Activated CD4-positive, alpha-beta memory T cell treated with anti-CD3 and anti-CD28 coated beads, Interleukin-2, amount 10 ng/mL, durations not matched to agents 7 days and 5 days (primary cell): ENCODE measurements around the gene PRSS36. TPM values are rescaled to one million over a fixed set of nuclear protein-coding genes. Genes with fewer than 3 reads are reported as not detected.
"Not testable (repeated sequence)": the region's sequence is repeated elsewhere in the genome, so short reads cannot be mapped to it uniquely, and the experiment has no call there.

Source experiments
- CTCF ChIA-PET: fragments of 350-600 bp; sonication (Branson Sonifier 250); formaldehyde crosslinking; loops from one replicate; lab custom pipeline; 2021; ENCODE audit warnings: antibody characterized with exemption, inconsistent platforms; lab: Charles Lee
- POLR2A ChIA-PET: fragments of 350-600 bp; sonication (Branson Sonifier 250); formaldehyde crosslinking; loops from one replicate; lab custom pipeline; 2021; ENCODE audit warnings: antibody characterized with exemption; lab: Charles Lee
- DNase-seq: peaks from one replicate; pipeline ENCODE4 v3.0.0-alpha.2; 2020
- H3K27ac Mint-ChIP-seq: one replicate; pipeline ENCODE4 v1.8.0; 2021; ENCODE audit warnings: mild to moderate bottlenecking, mixed read lengths
- H3K27me3 Mint-ChIP-seq: one replicate; pipeline ENCODE4 v1.8.0; 2021; ENCODE audit warnings: mixed read lengths
- H3K36me3 Mint-ChIP-seq: one replicate; pipeline ENCODE4 v1.8.0; 2021; ENCODE audit warnings: low read depth, mixed read lengths
- H3K4me1 Mint-ChIP-seq: one replicate; pipeline ENCODE4 v1.8.0; 2021; ENCODE audit warnings: mixed read lengths
- H3K4me3 Mint-ChIP-seq: one replicate; pipeline ENCODE4 v1.8.0; 2021; ENCODE audit warnings: mild to moderate bottlenecking, mixed read lengths
- H3K9me3 Mint-ChIP-seq: one replicate; pipeline ENCODE4 v1.8.0; 2021; ENCODE audit warnings: mixed read lengths
- total RNA-seq, 2 experiments: library from RNA; stranded (reverse); gene quantifications; one replicate each; pipeline ENCODE4 v1.2.3, GENCODE V29; 2021

The PRSS36 gene
- total RNA-seq, 2 experiments from 2014 or later = 0.58 to 0.85 TPM

- H3K4me3 Mint-ChIP-seq = no peak overlapping the region
- ChIA-PET CTCF (no interaction called here), POLR2A (interaction anchor here (1.4 kb wide), 1 partner anchor 38 kb away, joined by 3 read pairs; the partner anchor contains the start of genes ZNF646 and ZNF668)
- H3K9me3 Mint-ChIP-seq = no peaks in the 10 kb centered on the region
- peaks cover 23% of the 10 kb centered on the region for H3K36me3 Mint-ChIP-seq
- H3K27me3 Mint-ChIP-seq = no peaks in the 10 kb centered on the region
- DNase-seq = no peak
- H3K27ac Mint-ChIP-seq = no peak overlapping the region
- H3K4me1 Mint-ChIP-seq = peaks cover 41% of the 10 kb centered on the region
These were observed 37.9 kb downstream of the PRSS36 start for GRCh38 chr16:31111881-31112466.

- CTCF ChIA-PET = no interaction called here
- no peak overlapping the region for H3K27ac Mint-ChIP-seq
These were observed 39.5 kb downstream of the PRSS36 start for GRCh38 chr16:31110106-31111034.

GRCh38 chr16:31109622-31110021, 40.2 kb downstream of the PRSS36 start:
- ChIA-PET CTCF (no interaction called here), POLR2A (interaction anchor here (1.4 kb wide), 1 partner anchor 36 kb away, joined by 4 read pairs; the partner anchor contains the start of genes ZNF646 and ZNF668)
- H3K4me1 Mint-ChIP-seq = peaks cover 38% of the 10 kb centered on the region
- peak overlapping the region; percentile 51 for H3K27ac Mint-ChIP-seq
- no peaks in the 10 kb centered on the region for H3K27me3 Mint-ChIP-seq
- no peaks in the 10 kb centered on the region for H3K9me3 Mint-ChIP-seq
- H3K36me3 Mint-ChIP-seq = peaks cover 23% of the 10 kb centered on the region
- peak overlapping the region; percentile 71 for H3K4me3 Mint-ChIP-seq
- DNase-seq = no peak

More at GRCh38 chr16:31110106-31111034, 39.5 kb downstream of the PRSS36 start:
- Mint-ChIP-seq H3K4me3 (peak overlapping the region; percentile 71), H3K36me3 (peaks cover 23% of the 10 kb centered on the region), H3K27me3 (no peaks in the 10 kb centered on the region), H3K9me3 (no peaks in the 10 kb centered on the region), H3K4me1 (peaks cover 40% of the 10 kb centered on the region)
- DNase-seq = no peak
- POLR2A ChIA-PET = interaction anchor here (1.4 kb wide), 2 partner anchors 36 to 37 kb away, joined by 3 to 4 read pairs; partner anchors contain the start of genes ZNF646 and ZNF668

GRCh38 chr16:31108794-31109558, 40.9 kb downstream of the PRSS36 start:
- Mint-ChIP-seq H3K4me3 (peak overlapping the region; percentile 71), H3K4me1 (peaks cover 35% of the 10 kb centered on the region), H3K36me3 (peaks cover 23% of the 10 kb centered on the region), H3K27me3 (no peaks in the 10 kb centered on the region), H3K27ac (peak overlapping the region; percentile 51), H3K9me3 (no peaks in the 10 kb centered on the region)
- ChIA-PET CTCF (no interaction called here), POLR2A (interaction anchor here (1.4 to 2.0 kb wide), 2 partner anchors 8 to 35 kb away, joined by 4 to 7 read pairs; partner anchors contain the start of genes KAT8, ZNF646 and ZNF668)
- no peak for DNase-seq

GRCh38 chr16:31108035-31108793, 41.7 kb downstream of the PRSS36 start, which contains the start of gene BCKDK:
Gene BCKDK (plus strand): TSS chr16:31108386. CDS start chr16:31109224, 838 bp downstream.
- H3K9me3 Mint-ChIP-seq = no peaks in the 10 kb centered on the region
- peaks cover 30% of the 10 kb centered on the region for H3K4me1 Mint-ChIP-seq
- ChIA-PET CTCF (no interaction called here), POLR2A (interaction anchor here (1.0 to 2.0 kb wide), 2 partner anchors 9 to 72 kb away, joined by 5 to 7 read pairs; partner anchors contain the start of genes FUS and KAT8)
- H3K27me3 Mint-ChIP-seq = no peaks in the 10 kb centered on the region
- H3K4me3 Mint-ChIP-seq = peak within 1 kb of the TSS; percentile 75
- peaks cover 23% of the 10 kb centered on the region for H3K36me3 Mint-ChIP-seq
- peak within 1 kb of the TSS; percentile 68 for H3K27ac Mint-ChIP-seq
- peak; percentile 82 for DNase-seq

GRCh38 chr16:31107465-31107867, 42.4 kb downstream of the PRSS36 start:
- peak; percentile 31 for DNase-seq
- POLR2A ChIA-PET = interaction anchor here (1.0 to 2.0 kb wide), 2 partner anchors 10 to 72 kb away, joined by 5 to 7 read pairs; partner anchors contain the start of genes FUS and KAT8
- Mint-ChIP-seq H3K4me1 (peaks cover 28% of the 10 kb centered on the region), H3K36me3 (peaks cover 23% of the 10 kb centered on the region), H3K9me3 (no peaks in the 10 kb centered on the region), H3K27ac (peak overlapping the region; percentile 68), H3K4me3 (peak overlapping the region; percentile 75), H3K27me3 (no peaks in the 10 kb centered on the region)
- CTCF ChIA-PET = interaction anchor here (1.0 kb wide), 1 partner anchor 79 kb away, joined by 3 read pairs; no protein-coding TSS in a partner anchor

GRCh38 chr16:31106509-31107464, 43.1 kb downstream of the PRSS36 start:
- peak overlapping the region; percentile 75 for H3K4me3 Mint-ChIP-seq
- peaks cover 17% of the 10 kb centered on the region for H3K36me3 Mint-ChIP-seq
- peak overlapping the region; percentile 68 for H3K27ac Mint-ChIP-seq
- ChIA-PET POLR2A (interaction anchor here (1.0 kb wide), 1 partner anchor 73 kb away, joined by 5 read pairs; the partner anchor contains the start of gene FUS), CTCF (interaction anchor here (0.8 to 1.0 kb wide), 2 partner anchors 13 to 80 kb away, joined by 3 read pairs; no protein-coding TSS in a partner anchor)
- peaks cover 28% of the 10 kb centered on the region for H3K4me1 Mint-ChIP-seq
- no peak for DNase-seq
- H3K9me3 Mint-ChIP-seq = no peaks in the 10 kb centered on the region
- H3K27me3 Mint-ChIP-seq = no peaks in the 10 kb centered on the region

- POLR2A ChIA-PET = no interaction called here
- CTCF ChIA-PET = no interaction called here
- no peaks in the 10 kb centered on the region for H3K27me3 Mint-ChIP-seq
- peak; percentile 81 for DNase-seq
- peak overlapping the region; percentile 40 for H3K27ac Mint-ChIP-seq
- H3K36me3 Mint-ChIP-seq = peaks cover 9% of the 10 kb centered on the region
- H3K4me1 Mint-ChIP-seq = peaks cover 28% of the 10 kb centered on the region
- H3K4me3 Mint-ChIP-seq = peak overlapping the region; percentile 13
- H3K9me3 Mint-ChIP-seq = no peaks in the 10 kb centered on the region
These were observed 44.1 kb downstream of the PRSS36 start for GRCh38 chr16:31105677-31106213.

GRCh38 chr16:31100876-31101641, 48.8 kb downstream of the PRSS36 start:
- H3K27ac Mint-ChIP-seq, H3K4me1 Mint-ChIP-seq, H3K36me3 Mint-ChIP-seq, DNase-seq, H3K4me3 Mint-ChIP-seq, H3K27me3 Mint-ChIP-seq, H3K9me3 Mint-ChIP-seq: not testable (repeated sequence)
- ChIA-PET POLR2A (interaction anchor here (0.9 to 2.2 kb wide), 3 partner anchors 16 to 106 kb away, joined by 3 to 12 read pairs (median 4); partner anchors contain the start of gene KAT8), CTCF (interaction anchor here (0.7 to 3.5 kb wide), 4 partner anchors 14 to 41 kb away, joined by 3 to 12 read pairs (median 6); partner anchors contain the start of genes KAT8, ZNF646 and ZNF668)
